Cardiac muscle cell (in vitro differentiated cells and primary cell): ENCODE results near the gene POU6F2. TPM values are rescaled to one million over a fixed set of nuclear protein-coding genes. Genes with fewer than 3 reads are reported as not detected.

Experiments
- DNase-seq, 2 donors: peaks; one replicate each; pipeline versions ENCODE4 v3.0.0 to v3.0.0-alpha.2; 2010 to 2017; ENCODE audit warnings: low read depth in 1 of 2, low spot score in 1 of 2
- H3K27ac ChIP-seq: fragments of 200-600 bp; sonication (generic); 2 replicates; pipeline ENCODE4 v1.5.1; 2016
- H3K27me3 ChIP-seq: fragments of 200-600 bp; sonication (generic); 2 replicates; pipeline ENCODE4 v1.6.0; 2016; ENCODE audit warnings: control low read depth
- H3K36me3 ChIP-seq: fragments of 200-600 bp; sonication (generic); 2 replicates; pipeline ENCODE4 v1.5.1; 2016; ENCODE audit warnings: control low read depth
- H3K4me1 ChIP-seq: fragments of 200-600 bp; sonication (generic); 2 replicates; pipeline ENCODE4 v1.8.1; 2017; ENCODE audit warnings: low read depth, mild to moderate bottlenecking, mixed run types
- H3K4me3 ChIP-seq: fragments of 200-600 bp; sonication (generic); 2 replicates; pipeline ENCODE4 v1.5.1; 2016; ENCODE audit warnings: mild to moderate bottlenecking
- H3K9me3 ChIP-seq: fragments of 200-600 bp; sonication (generic); 2 replicates; pipeline ENCODE4 v1.5.1; 2017; ENCODE audit warnings: low read depth, mild to moderate bottlenecking, control low read depth
- polyA plus RNA-seq: library from polyadenylated mRNA; unstranded; fragments of >200 nt; fragmentation: Nextera tagmentation; extraction: Ambion mirVana; gene quantifications from 2 replicates; pipeline ENCODE4 v1.2.1, GENCODE V29; 2016
- total RNA-seq: library from RNA; depleted of rRNA; stranded (reverse); fragments of >200 nt; gene quantifications from 2 replicates; pipeline ENCODE4 v1.2.3, GENCODE V29; 2016
- TF ChIP-seq, protein P1 (sequence below): IDR thresholded peaks from 2 replicates; pipeline ENCODE4 v1.5.1; 2012; ENCODE audit warnings: low read depth, mild to moderate bottlenecking, low read length

POU6F2 gene
- total and polyA plus RNA-seq, 2 experiments from 2014 or later = 1.7 to 3.6 TPM

DNA sequence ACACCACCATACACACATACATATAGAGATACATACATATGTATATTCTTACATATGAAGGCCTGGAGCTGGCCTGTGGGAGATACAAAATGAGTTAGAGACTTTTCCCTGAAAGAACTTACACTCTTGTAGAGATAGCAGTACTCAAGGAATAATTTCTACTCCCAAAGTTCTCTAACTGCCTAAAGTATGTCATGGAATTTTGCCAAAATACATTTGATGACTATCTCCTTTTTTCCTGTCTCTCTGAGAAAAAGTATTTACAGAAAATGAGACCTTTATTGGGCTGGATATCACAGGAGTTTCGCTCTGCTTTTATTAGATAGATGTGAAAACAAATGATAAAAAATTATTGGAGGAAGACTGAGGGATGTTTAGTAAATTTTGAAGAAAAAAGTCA lies 220.1 kb downstream of the POU6F2 start:
- DNase-seq = no peak
- H3K36me3 ChIP-seq = no peaks in the 10 kb centered on the region
- H3K27me3 ChIP-seq = no peaks in the 10 kb centered on the region
- H3K4me1 ChIP-seq = peaks cover 12% of the 10 kb centered on the region
- H3K27ac ChIP-seq = no peak overlapping the region
- TF ChIP-seq, protein P1, sequence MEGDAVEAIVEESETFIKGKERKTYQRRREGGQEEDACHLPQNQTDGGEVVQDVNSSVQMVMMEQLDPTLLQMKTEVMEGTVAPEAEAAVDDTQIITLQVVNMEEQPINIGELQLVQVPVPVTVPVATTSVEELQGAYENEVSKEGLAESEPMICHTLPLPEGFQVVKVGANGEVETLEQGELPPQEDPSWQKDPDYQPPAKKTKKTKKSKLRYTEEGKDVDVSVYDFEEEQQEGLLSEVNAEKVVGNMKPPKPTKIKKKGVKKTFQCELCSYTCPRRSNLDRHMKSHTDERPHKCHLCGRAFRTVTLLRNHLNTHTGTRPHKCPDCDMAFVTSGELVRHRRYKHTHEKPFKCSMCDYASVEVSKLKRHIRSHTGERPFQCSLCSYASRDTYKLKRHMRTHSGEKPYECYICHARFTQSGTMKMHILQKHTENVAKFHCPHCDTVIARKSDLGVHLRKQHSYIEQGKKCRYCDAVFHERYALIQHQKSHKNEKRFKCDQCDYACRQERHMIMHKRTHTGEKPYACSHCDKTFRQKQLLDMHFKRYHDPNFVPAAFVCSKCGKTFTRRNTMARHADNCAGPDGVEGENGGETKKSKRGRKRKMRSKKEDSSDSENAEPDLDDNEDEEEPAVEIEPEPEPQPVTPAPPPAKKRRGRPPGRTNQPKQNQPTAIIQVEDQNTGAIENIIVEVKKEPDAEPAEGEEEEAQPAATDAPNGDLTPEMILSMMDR = no peak
- no peaks in the 10 kb centered on the region for H3K9me3 ChIP-seq
- no peak overlapping the region for H3K4me3 ChIP-seq

DNA sequence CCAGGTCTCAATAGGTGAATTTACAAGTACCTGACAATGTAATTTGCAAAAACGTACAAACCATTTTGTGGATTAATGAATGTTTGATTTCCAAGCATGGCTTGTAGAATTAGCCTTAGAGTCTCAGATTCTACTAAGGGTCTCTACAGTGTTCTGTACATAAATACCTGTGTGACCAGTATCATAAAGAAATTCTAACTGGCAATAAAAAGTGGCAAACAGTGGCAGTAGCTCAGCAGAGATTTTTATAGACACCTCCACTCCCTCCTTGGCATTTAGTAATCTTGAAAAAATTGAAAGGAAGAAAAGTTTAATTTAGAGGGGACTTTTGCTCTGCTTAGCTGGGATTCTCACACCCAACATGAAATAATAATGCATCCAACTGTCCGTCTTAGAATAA lies 220.8 kb downstream of the POU6F2 start:
- Histone ChIP-seq H3K4me3 (no peak overlapping the region), H3K36me3 (no peaks in the 10 kb centered on the region), H3K27ac (no peak overlapping the region), H3K4me1 (peaks cover 12% of the 10 kb centered on the region), H3K9me3 (no peaks in the 10 kb centered on the region), H3K27me3 (no peaks in the 10 kb centered on the region)
- TF ChIP-seq, protein P1 = no peak
- DNase-seq = no peak

DNA sequence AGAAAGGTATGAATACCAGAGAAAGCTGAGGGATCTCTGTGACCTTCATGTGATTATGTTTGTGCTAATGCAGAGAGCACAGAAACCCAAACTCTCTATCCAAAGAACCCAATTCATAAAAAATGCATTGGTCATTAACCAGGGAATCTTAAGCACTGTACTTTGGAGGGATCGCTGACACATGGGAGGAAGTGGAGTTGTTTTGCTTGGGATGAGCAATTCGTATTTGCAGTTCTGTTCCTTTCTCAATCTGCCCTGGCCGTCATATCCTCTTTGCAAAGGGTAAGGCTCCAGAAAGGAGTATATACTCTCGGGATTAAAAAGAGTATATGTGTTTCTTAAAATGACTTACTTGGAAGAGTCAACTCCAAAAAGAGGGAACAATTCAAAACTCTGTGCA lies 221.3 kb downstream of the POU6F2 start:
- Histone ChIP-seq H3K4me3 (no peak overlapping the region), H3K9me3 (no peaks in the 10 kb centered on the region), H3K36me3 (no peaks in the 10 kb centered on the region), H3K27ac (no peak overlapping the region), H3K4me1 (peaks cover 12% of the 10 kb centered on the region), H3K27me3 (no peaks in the 10 kb centered on the region)
- TF ChIP-seq, protein P1 = no peak
- no peak for DNase-seq

DNA sequence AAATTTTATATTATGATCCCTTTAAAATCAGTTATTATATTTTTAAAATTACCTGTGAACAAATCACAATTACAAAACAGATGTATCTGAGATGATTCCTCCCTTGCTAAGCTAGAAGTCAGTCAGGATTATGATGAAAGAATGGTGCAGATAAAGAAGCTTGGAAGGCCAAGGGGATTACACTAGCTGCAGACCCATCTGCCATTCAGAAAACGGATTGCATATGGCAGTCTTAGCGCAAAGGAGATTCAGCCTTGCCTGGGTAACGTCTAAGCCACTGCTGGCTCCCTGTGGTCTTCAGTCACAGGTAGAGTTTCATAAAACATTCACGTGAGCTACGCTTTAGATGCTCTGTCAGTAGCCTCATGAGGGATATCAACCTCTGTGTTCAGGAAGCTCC lies 222.2 kb downstream of the POU6F2 start:
- H3K4me1 ChIP-seq = peaks cover 12% of the 10 kb centered on the region
- TF ChIP-seq, protein P1 = no peak
- H3K9me3 ChIP-seq = no peaks in the 10 kb centered on the region
- H3K4me3 ChIP-seq = no peak overlapping the region
- no peak overlapping the region for H3K27ac ChIP-seq
- DNase-seq = no peak
- no peaks in the 10 kb centered on the region for H3K27me3 ChIP-seq
- H3K36me3 ChIP-seq = no peaks in the 10 kb centered on the region

DNA sequence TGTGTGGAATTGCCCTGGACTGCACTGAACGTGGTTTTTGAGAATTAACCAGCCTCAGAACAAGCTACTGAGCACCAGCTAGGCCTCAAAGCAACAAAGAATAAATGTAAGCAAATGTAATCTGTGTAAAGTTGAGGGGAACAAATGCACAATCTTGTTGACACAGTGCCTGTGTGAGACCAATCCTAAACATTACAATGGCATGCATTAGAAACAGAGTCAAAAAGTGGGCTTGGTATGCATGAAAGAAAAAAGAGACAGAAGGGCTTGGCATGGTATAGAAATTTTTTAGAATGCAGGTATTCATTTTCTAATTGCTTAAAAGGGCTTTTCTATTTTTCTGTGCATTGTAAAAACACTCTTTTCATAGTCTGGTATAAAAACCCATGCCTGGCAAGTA lies 224.3 kb downstream of the POU6F2 start:
- Histone ChIP-seq H3K9me3 (no peaks in the 10 kb centered on the region), H3K36me3 (no peaks in the 10 kb centered on the region), H3K4me1 (peaks cover 12% of the 10 kb centered on the region), H3K4me3 (no peak overlapping the region), H3K27ac (no peak overlapping the region), H3K27me3 (no peaks in the 10 kb centered on the region)
- no peak for DNase-seq
- TF ChIP-seq, protein P1 = no peak

DNA sequence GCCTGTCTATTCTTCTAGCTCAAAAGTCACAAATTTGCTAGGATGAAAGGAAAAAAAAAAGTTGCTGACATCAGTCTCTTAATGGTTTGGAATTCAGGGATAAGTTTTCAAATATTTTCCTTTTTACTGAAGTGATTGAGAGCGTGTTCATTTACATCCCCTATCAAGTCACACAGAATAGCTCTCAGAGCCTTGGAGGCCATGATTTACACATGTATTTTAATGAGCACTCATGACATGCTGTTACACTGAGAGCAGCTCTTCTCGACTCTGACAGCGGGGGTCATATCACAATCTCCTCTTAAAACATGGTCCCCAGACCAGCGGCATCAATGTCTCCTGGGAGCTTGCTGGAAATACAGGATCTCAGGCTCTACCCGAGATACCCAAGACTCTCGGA lies 232.7 kb downstream of the POU6F2 start:
- Histone ChIP-seq H3K4me1 (no peaks in the 10 kb centered on the region), H3K9me3 (no peaks in the 10 kb centered on the region), H3K27me3 (no peaks in the 10 kb centered on the region), H3K36me3 (no peaks in the 10 kb centered on the region), H3K27ac (no peak overlapping the region), H3K4me3 (no peak overlapping the region)
- TF ChIP-seq, protein P1 = no peak
- no peak for DNase-seq
